ENCODE data around the gene SDK1. TPM values are rescaled to one million over a fixed set of nuclear protein-coding genes. Genes with fewer than 3 reads are reported as not detected.

SDK1 gene
- polyA plus RNA-seq, 2 of the 4 experiments (the other 2 are of a cell fraction) = 0.12 to 0.28 TPM

GRCh38 chr7:3866277-3866676 lies 565.2 kb downstream of the SDK1 start:
- ChIA-PET CTCF (interaction anchor here (1.2 kb wide), 1 partner anchor 613 kb away, joined by 3 read pairs; no protein-coding TSS in a partner anchor), POLR2A (no interaction called here)
- Histone ChIP-seq H3K27ac (no peak overlapping the region), H3K9me3 (peaks cover 22% of the 10 kb centered on the region), H3K4me3 (no peak overlapping the region), H3K4me1 (no peaks in the 10 kb centered on the region), H3K4me2 (no peak overlapping the region)
- TF ChIP-seq CBX8 (IDR thresholded peaks at IDR 0.05) (no peak), POLR2A (IDR thresholded peaks at IDR 0.05; ENCODE audit: low read length) (no peak), JUNB (IDR thresholded peaks at IDR 0.05) (no peak), CHD4 (IDR thresholded peaks at IDR 0.05; ENCODE audit: borderline replicate concordance) (no peak), NFE2L2 (conservative IDR thresholded peaks at IDR 0.05; ENCODE audit: low read length) (no peak), RCOR1 (IDR thresholded peaks at IDR 0.05; ENCODE audit: low read depth, low read length) (no peak)
- ATAC-seq (no peak), DNase-seq (ENCODE audit: low read depth in 1 of 2, low spot score in 1 of 2) (no peak), FAIRE-seq (no peak)
- WGBS (ENCODE audit: missing lambda C conversion rate) = 26% methylated on average over 5 of the region's 5 CpGs

- POLR2A ChIA-PET = no interaction called here
- CTCF ChIA-PET = no interaction called here
- 16% methylated on average over 5 of the region's 5 CpGs for WGBS (ENCODE audit: missing lambda C conversion rate)
- Histone ChIP-seq H3K27ac (no peak overlapping the region), H3K4me3 (no peak overlapping the region), H3K4me2 (no peak overlapping the region), H3K4me1 (no peaks in the 10 kb centered on the region), H3K9me3 (peaks cover 18% of the 10 kb centered on the region)
- ATAC-seq = no peak
- DNase-seq (ENCODE audit: low read depth in 1 of 2, low spot score in 1 of 2) = no peak
- TF ChIP-seq REST (IDR thresholded peaks at IDR 0.05) (no peak), FOSL2 (IDR thresholded peaks at IDR 0.05) (no peak), FOSL2 (CRISPR knock-in tag; IDR thresholded peaks at IDR 0.05) (peak; percentile 19; the same call in 1 of the 2 replicates)
- FAIRE-seq = no peak
Observed at GRCh38 chr7:3867863-3868262, 566.8 kb downstream of the SDK1 start.

- WGBS (ENCODE audit: missing lambda C conversion rate) = 65% methylated on average over 12 of the region's 14 CpGs
- ATAC-seq (no peak), FAIRE-seq (no peak), DNase-seq (ENCODE audit: low read depth in 1 of 2, low spot score in 1 of 2) (no peak)
- Histone ChIP-seq H3K4me2 (no peak overlapping the region), H3K9me3 (0 out of 3 replicates have a peak, but pooled peaks cover 7% of the 10 kb centered on the region), H3K4me1 (no peaks in the 10 kb centered on the region), H3K27ac (no peak overlapping the region), H3K4me3 (no peak overlapping the region)
- TF ChIP-seq FOSB (CRISPR knock-in tag; IDR thresholded peaks at IDR 0.05) (no peak), CBX8 (IDR thresholded peaks at IDR 0.05) (no peak), RAD21 (conservative IDR thresholded peaks at IDR 0.05 in 1 of 2, IDR thresholded peaks at IDR 0.05 in 1 of 2) (no peak), RNF2 (IDR thresholded peaks at IDR 0.05; ENCODE audit: borderline replicate concordance, low read depth) (no peak), POLR2A (IDR thresholded peaks at IDR 0.05; ENCODE audit: low read length) (no peak), KDM5A (IDR thresholded peaks at IDR 0.05) (no peak), RCOR1 (IDR thresholded peaks at IDR 0.05; ENCODE audit: low read depth, low read length) (no peak), ZC3H11A (IDR thresholded peaks at IDR 0.05) (no peak), FOXS1 (CRISPR knock-in tag; IDR thresholded peaks at IDR 0.05) (no peak), HOXA7 (CRISPR knock-in tag; IDR thresholded peaks at IDR 0.05) (no peak), BHLHE40 (IDR thresholded peaks at IDR 0.05; ENCODE audit: low read depth, low read length) (no peak), JUNB (IDR thresholded peaks at IDR 0.05) (no peak), CTCF (IDR thresholded peaks at IDR 0.05) (no peak), EHF (CRISPR knock-in tag; IDR thresholded peaks at IDR 0.05) (no peak)
- POLR2A ChIA-PET = no interaction called here
- CTCF ChIA-PET = interaction anchor here (0.7 kb wide), 1 partner anchor 78 kb away, joined by 3 read pairs; no protein-coding TSS in a partner anchor
Observed at GRCh38 chr7:3879355-3880075, 578.5 kb downstream of the SDK1 start.

All from A549 (cell line).